OCI-LY7 (cell line): Measurements from ENCODE around the gene EGLN2.

ENCODE experiments used
- CTCF ChIP-seq: fragments of 200-600 bp; sonication (generic); conservative IDR thresholded peaks from 2 replicates; pipeline ENCODE4 v1.5.1; 2014; ENCODE audit warnings: mild to moderate bottlenecking, antibody characterized with exemption, low read length, moderate library complexity, mixed read lengths
- EZH2phosphoT487 ChIP-seq: fragments of 200-600 bp; sonication (generic); IDR thresholded peaks from 2 replicates; pipeline ENCODE4 v1.6.1; 2018; ENCODE audit warnings: low read depth, borderline replicate concordance, mild to moderate bottlenecking, mixed run types, antibody characterized with exemption, low read length, moderate library complexity, mixed read lengths

GRCh38 chr19:40815223-40815622 is 16.2 kb downstream of the EGLN2 start:
- TF ChIP-seq CTCF (no peak), EZH2phosphoT487 (no peak)
